Dedifferentiated amniotic fluid mesenchymal stem cell (primary cell): ENCODE measurements around the gene MBL2.

Experiments used
- DNase-seq: peaks from one replicate; pipeline ENCODE4 v3.0.0-alpha.2; 2016; ENCODE audit errors: extremely low spot score

The MBL2 gene

GRCh38 chr10:52740155-52740549, 32.4 kb downstream of the MBL2 start:
- no peak for DNase-seq

DNA sequence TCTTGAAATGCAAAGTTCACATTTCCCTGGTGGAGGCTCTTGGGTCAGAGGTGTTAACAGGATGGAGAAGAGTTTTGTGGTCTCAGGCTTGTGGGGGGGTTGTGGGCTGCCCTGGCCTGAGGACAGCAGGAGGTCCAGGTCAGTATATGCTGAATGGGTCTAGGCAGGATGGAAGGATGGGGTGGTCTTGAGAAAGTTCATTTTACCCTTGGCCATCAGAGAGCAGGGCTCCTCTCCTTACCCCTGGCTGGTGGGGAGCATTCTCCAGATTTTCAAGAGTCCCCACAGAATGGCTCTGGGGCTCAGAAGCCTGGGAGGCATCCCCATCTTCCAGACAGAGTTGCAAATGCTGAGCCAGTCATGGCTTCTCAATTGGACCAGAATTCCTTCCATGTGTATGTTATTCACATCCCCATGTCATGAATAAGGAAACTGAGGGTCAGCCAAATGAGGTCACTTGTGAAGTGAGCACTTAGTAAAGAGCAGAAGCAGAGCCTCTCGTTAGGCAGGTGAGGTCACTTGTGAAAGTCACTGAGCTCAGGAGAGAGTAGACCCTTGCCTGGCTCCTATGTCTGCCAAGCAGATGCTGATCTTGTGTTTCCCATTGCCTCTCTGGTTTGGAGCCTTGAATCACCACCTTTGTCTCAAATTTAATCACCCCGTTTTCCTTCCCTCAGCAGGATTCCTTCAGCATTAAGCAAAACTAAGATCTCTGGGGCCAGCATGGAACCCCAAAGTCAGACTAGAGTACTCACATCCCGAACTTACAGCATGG, 33.0 kb downstream of the MBL2 start:
- DNase-seq, result no peak

- no peak for DNase-seq
These were observed 33.6 kb downstream of the MBL2 start for GRCh38 chr10:52738951-52739350.

DNA sequence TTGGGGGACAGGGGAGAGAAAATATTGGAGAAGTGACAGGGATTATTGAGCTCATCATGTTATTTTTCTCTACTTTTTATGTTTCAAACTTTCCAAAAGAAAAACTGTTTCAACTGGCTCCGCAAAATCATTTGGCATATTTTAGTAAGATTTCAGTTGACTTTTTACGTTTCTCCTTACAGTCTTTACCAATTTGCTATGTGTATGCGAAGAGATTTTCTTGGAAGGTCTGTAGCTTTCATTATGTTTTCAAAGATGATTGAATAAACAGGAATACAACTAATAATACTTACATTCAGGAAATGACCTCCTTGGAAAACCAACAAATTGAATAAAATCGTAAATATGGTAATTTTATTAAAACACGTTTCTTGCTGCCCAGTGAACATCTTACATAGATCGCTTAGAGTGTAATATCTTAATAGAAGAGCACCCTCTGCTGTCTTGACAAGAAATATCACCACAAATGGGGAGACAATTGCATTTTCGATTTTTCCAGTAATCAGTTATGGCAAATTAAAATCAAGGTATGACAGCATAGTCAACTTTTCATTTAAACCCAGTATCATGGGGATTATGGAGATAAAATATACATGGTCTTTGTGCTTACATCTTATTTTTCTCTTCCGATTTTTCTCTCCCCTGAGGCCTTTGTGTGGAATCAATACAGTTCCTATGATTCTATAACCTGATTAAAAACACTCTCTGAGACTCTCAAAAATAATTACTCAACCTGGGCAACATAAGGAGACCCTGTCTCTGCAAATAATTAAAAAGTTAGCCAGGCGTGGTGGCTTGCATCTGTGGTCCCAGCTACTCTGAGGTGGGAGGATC, 43.1 kb downstream of the MBL2 start:
- DNase-seq, result peak; percentile 47

- no peak for DNase-seq
These were observed 52.6 kb downstream of the MBL2 start for GRCh38 chr10:52720018-52720417.
